Gastroesophageal sphincter (tissue), 3 donors: Measurements from ENCODE around the gene LDHAL6B.

Source experiments
- CTCF ChIP-seq, 4 experiments: fragments of 200-600 bp in 2 of 4; fragments of 450-650 bp in 2 of 4; sonication (generic) in 1 of 4; IDR thresholded peaks; one replicate each; pipeline ENCODE4 v1.5.1; 2017 to 2019; ENCODE audit warnings: antibody characterized with exemption in 4 of 4, mild to moderate bottlenecking in 2 of 4, moderate library complexity in 2 of 4
- POLR2A ChIP-seq, 2 donors: fragments of 450-650 bp; IDR thresholded peaks; one replicate each; pipeline ENCODE4 v1.6.1; 2017; ENCODE audit warnings: antibody characterized with exemption in 2 of 2, mild to moderate bottlenecking in 2 of 2, moderate library complexity in 1 of 2

- TF ChIP-seq CTCF (IDR thresholded peaks at IDR 0.05) (no peak), POLR2A (IDR thresholded peaks at IDR 0.05) (no peak)
Measured at GRCh38 chr15:59255680-59256336, 49.2 kb downstream of the LDHAL6B start.
